Measurements from ENCODE around the gene ABCD1. TPM values are rescaled to one million over a fixed set of nuclear protein-coding genes. Genes with fewer than 3 reads are reported as not detected.
"Not testable (repeated sequence)": the region's sequence is repeated elsewhere in the genome, so short reads cannot be mapped to it uniquely, and the experiment has no call there.

ABCD1 gene
- total RNA-seq, 4 donors from 2014 or later, result 18.4 to 36.2 (median 25.1) TPM

- H3K27me3 ChIP-seq, result no peaks in the 10 kb centered on the region
- peaks cover 2 to 43% (median 17%) of the 10 kb centered on the region in 4 donors for H3K36me3 ChIP-seq
- no peak for TF ChIP-seq POLR2AphosphoS5 (IDR thresholded peaks at IDR 0.05)
- TF ChIP-seq CTCF (IDR thresholded peaks at IDR 0.05), result no peak
- TF ChIP-seq POLR2A (IDR thresholded peaks at IDR 0.05; ENCODE audit: low read depth), result no peak
- TF ChIP-seq EP300 (IDR thresholded peaks at IDR 0.05), result no peak
- no peaks in the 10 kb centered on the region for H3K9me3 ChIP-seq
- peaks cover 0 to 21% (median 19%) of the 10 kb centered on the region in 4 donors for H3K4me1 ChIP-seq
- WGBS, result 67% methylated on average over 8 of the region's 14 CpGs
- no peak overlapping the region for H3K4me3 ChIP-seq
- intact Hi-C loops (cut with DNase I), result no loop called here
- H3K27ac ChIP-seq (replicated peaks in 1 of 4), result no peak overlapping the region
- DNase-seq (ENCODE audit: extremely low spot score), result no peak
Measured at GRCh38 chrX:153741446-153741845, 16.8 kb downstream of the ABCD1 start.

GRCh38 chrX:153742111-153742510, 17.5 kb downstream of the ABCD1 start:
- H3K9me3 ChIP-seq; DNase-seq (ENCODE audit: extremely low spot score); H3K4me3 ChIP-seq; intact Hi-C loops (cut with DNase I); H3K27ac ChIP-seq (replicated peaks in 1 of 4); H3K27me3 ChIP-seq: not testable (repeated sequence)
- WGBS, result 93% methylated on average over 5 of the region's 14 CpGs
- peaks cover 0 to 36% (median 12%) of the 10 kb centered on the region in 4 donors for H3K36me3 ChIP-seq
- H3K4me1 ChIP-seq, result peaks cover 0 to 21% (median 19%) of the 10 kb centered on the region in 4 donors

- H3K4me1 ChIP-seq, result peaks cover 0 to 21% (median 19%) of the 10 kb centered on the region in 4 donors
- peak overlapping the region in 2 of 4 donors; percentile 20 to 30 for H3K4me3 ChIP-seq
- 77% methylated on average over 16 of the region's 32 CpGs for WGBS
- H3K27ac ChIP-seq (replicated peaks in 1 of 4), result peak overlapping the region in 3 of 4 donors; percentile 46 to 58 (median 57)
- DNase-seq (ENCODE audit: extremely low spot score); intact Hi-C loops (cut with DNase I); H3K27me3 ChIP-seq; H3K9me3 ChIP-seq: not testable (repeated sequence)
- peaks cover 0 to 29% (median 10%) of the 10 kb centered on the region in 4 donors for H3K36me3 ChIP-seq
Measured at GRCh38 chrX:153742796-153743467, 18.3 kb downstream of the ABCD1 start.

- H3K27me3 ChIP-seq; intact Hi-C loops (cut with DNase I); DNase-seq (ENCODE audit: extremely low spot score); H3K9me3 ChIP-seq: not testable (repeated sequence)
- H3K36me3 ChIP-seq, result peaks cover 0 to 23% (median 9%) of the 10 kb centered on the region in 4 donors
- 44% methylated on average over 6 of the region's 35 CpGs for WGBS
- peak overlapping the region; percentile 23 to 30 (median 26) for H3K4me3 ChIP-seq
- H3K27ac ChIP-seq (replicated peaks in 1 of 4), result peak overlapping the region; percentile 57 to 61 (median 58)
- TF ChIP-seq POLR2AphosphoS5 (IDR thresholded peaks at IDR 0.05), result peak in 1 of 2 donors; percentile 38
- H3K4me1 ChIP-seq, result peaks cover 0 to 21% (median 19%) of the 10 kb centered on the region in 4 donors
Measured at GRCh38 chrX:153743468-153744209, 19.0 kb downstream of the ABCD1 start.

- Histone ChIP-seq H3K4me3 (peak overlapping the region; percentile 23 to 30 (median 26)), H3K9me3 (no peaks in the 10 kb centered on the region), H3K27me3 (no peaks in the 10 kb centered on the region), H3K4me1 (peaks cover 0 to 21% (median 19%) of the 10 kb centered on the region in 4 donors), H3K27ac (replicated peaks in 1 of 4) (peak overlapping the region; percentile 57 to 61 (median 58)), H3K36me3 (peaks cover 0 to 19% (median 9%) of the 10 kb centered on the region in 4 donors)
- no peak for DNase-seq (ENCODE audit: extremely low spot score)
- TF ChIP-seq POLR2A (IDR thresholded peaks at IDR 0.05; ENCODE audit: low read depth) (no peak), EP300 (IDR thresholded peaks at IDR 0.05) (no peak), POLR2AphosphoS5 (IDR thresholded peaks at IDR 0.05) (no peak), CTCF (IDR thresholded peaks at IDR 0.05) (no peak)
- intact Hi-C loops (cut with DNase I), result no loop called here
- WGBS, result 31% methylated on average over 29 of the region's 38 CpGs
Measured at GRCh38 chrX:153744210-153745066, 19.8 kb downstream of the ABCD1 start.

GRCh38 chrX:153745067-153745433, 20.4 kb downstream of the ABCD1 start:
- peaks cover 0 to 17% (median 8%) of the 10 kb centered on the region in 4 donors for H3K36me3 ChIP-seq
- peaks cover 0 to 21% (median 19%) of the 10 kb centered on the region in 4 donors for H3K4me1 ChIP-seq
- DNase-seq (ENCODE audit: extremely low spot score); H3K4me3 ChIP-seq; H3K27me3 ChIP-seq; H3K9me3 ChIP-seq; intact Hi-C loops (cut with DNase I): not testable (repeated sequence)
- peak overlapping the region in 1 of 4 donors; percentile 57 for H3K27ac ChIP-seq (replicated peaks in 1 of 4)
- WGBS, result 75% methylated on average over 5 of the region's 12 CpGs

All from esophagus muscularis mucosa (tissue), 4 donors.